Small intestine (tissue), 7 donors: ENCODE results near the gene PRM2. TPM values are rescaled to one million over a fixed set of nuclear protein-coding genes. Genes with fewer than 3 reads are reported as not detected.

Experiments
- DNase-seq, 2 donors: peaks; one replicate each; pipeline versions ENCODE4 v3.0.0 to v3.0.0-alpha.2; 2013
- FAIRE-seq: peaks from 2 replicates; lab custom pipeline; 2012; peaks lifted over from hg19 to GRCh38; lab: Jason Lieb, UNC
- H3K27ac ChIP-seq, 3 donors: one replicate each; pipeline ENCODE4 v1.5.1; 2013; ENCODE audit warnings: low read length in 2 of 3, mild to moderate bottlenecking in 2 of 3, control low read depth in 1 of 3, inconsistent platforms in 1 of 3, low read depth in 1 of 3, moderate library complexity in 1 of 3
- H3K27me3 ChIP-seq, 3 donors: one replicate each; pipeline ENCODE4 v1.6.1; 2013; ENCODE audit warnings: low read length in 3 of 3, inconsistent platforms in 1 of 3; ENCODE audit not compliant: control insufficient read depth in 3 of 3, insufficient read depth in 3 of 3
- H3K36me3 ChIP-seq, 3 donors: one replicate each; pipeline ENCODE4 v1.6.1; 2013; ENCODE audit warnings: low read length in 3 of 3, inconsistent platforms in 1 of 3, low read depth in 1 of 3, mild to moderate bottlenecking in 1 of 3, moderate library complexity in 1 of 3; ENCODE audit not compliant: control insufficient read depth in 3 of 3, insufficient read depth in 2 of 3
- H3K4me1 ChIP-seq, 3 donors: one replicate each; pipeline ENCODE4 v1.6.1; 2013; ENCODE audit warnings: low read length in 2 of 3, inconsistent platforms in 1 of 3, low read depth in 1 of 3, mild to moderate bottlenecking in 1 of 3, moderate library complexity in 1 of 3; ENCODE audit not compliant: control insufficient read depth in 3 of 3, insufficient read depth in 2 of 3
- H3K4me3 ChIP-seq, 3 donors: one replicate each; pipeline ENCODE4 v1.5.1; 2013; ENCODE audit warnings: low read length in 3 of 3, control low read depth in 1 of 3, inconsistent platforms in 1 of 3, low read depth in 1 of 3, mild to moderate bottlenecking in 1 of 3, moderate library complexity in 1 of 3
- H3K9me3 ChIP-seq, 2 donors: one replicate each; pipeline ENCODE4 v1.6.1; 2013; ENCODE audit warnings: low read depth in 1 of 2, low read length in 1 of 2; ENCODE audit not compliant: control insufficient read depth in 2 of 2, insufficient read depth in 1 of 2
- WGBS, 3 donors: extraction: QIAGEN DNeasy Blood & Tissue Kit; methylation state at CpG; one replicate each; pipeline ENCODE4 v1.1.7; 2013; 5-methylcytosine and 5-hydroxymethylcytosine counted together
- polyA plus RNA-seq, 4 donors: library from polyadenylated mRNA; stranded (reverse) in 3 of 4; unstranded in 1 of 4; fragments of 200-250 nt in 3 of 4; fragments of 120-200 nt in 1 of 4; gene quantifications; one replicate each; pipeline versions ENCODE4 v1.2.1 to v1.2.3, GENCODE V29; 2013
- donor health status: healthy with polysubstance abuse.
- donor health status: control.
- donor health status: control.
- donor health status: Bipolar disorder and iron deficiency.
- donor health status: healthy.

The PRM2 gene
- polyA plus RNA-seq, 4 donors: not detected

- H3K27ac ChIP-seq: peak within 1 kb of the TSS; percentile 96 to 98 (median 97)
- peaks cover 0 to 9% (median 2%) of the 10 kb centered on the region in 3 donors for H3K36me3 ChIP-seq
- H3K4me3 ChIP-seq: peak within 1 kb of the TSS; percentile 81 to 93 (median 91)
- FAIRE-seq (no peak), DNase-seq (peak; percentile 83 to 93)
- WGBS, 3 donors: 0 to 1% (median 1%) methylated on average over 57 to 100 of the region's 100 CpGs
- H3K4me1 ChIP-seq: peaks cover 0 to 10% (median 2%) of the 10 kb centered on the region in 3 donors
- H3K27me3 ChIP-seq: peaks cover 0 to 11% (median 0%) of the 10 kb centered on the region in 3 donors
- no peaks in the 10 kb centered on the region for H3K9me3 ChIP-seq
Measured at GRCh38 chr16:11255737-11256660, 20.3 kb downstream of the PRM2 start, which contains the start of gene SOCS1. SOCS1 (minus strand) TSS chr16:11256204; CDS start chr16:11255478, 726 bp downstream.

- peaks cover 0 to 10% (median 2%) of the 10 kb centered on the region in 3 donors for H3K4me1 ChIP-seq
- no peaks in the 10 kb centered on the region for H3K9me3 ChIP-seq
- DNase-seq (peak; percentile 47 to 83), FAIRE-seq (no peak)
- H3K36me3 ChIP-seq: peaks cover 0 to 9% (median 2%) of the 10 kb centered on the region in 3 donors
- peak overlapping the region; percentile 49 to 93 (median 91) for H3K4me3 ChIP-seq
- peak overlapping the region; percentile 28 to 90 (median 80) for H3K27ac ChIP-seq
- WGBS, 3 donors: 0 to 1% (median 1%) methylated on average over 62 to 105 of the region's 105 CpGs
- peaks cover 0 to 11% (median 0%) of the 10 kb centered on the region in 3 donors for H3K27me3 ChIP-seq
Measured at GRCh38 chr16:11254913-11255736, 21.2 kb downstream of the PRM2 start.

- 36 to 61% (median 47%) methylated on average over 24 to 29 of the region's 29 CpGs for WGBS, 3 donors
- FAIRE-seq: no peak
- H3K27ac ChIP-seq: peak overlapping the region in 2 of 3 donors; percentile 80 to 90
- DNase-seq: no peak
- H3K4me3 ChIP-seq: peak overlapping the region; percentile 49 to 93 (median 91)
- H3K36me3 ChIP-seq: peaks cover 0 to 9% (median 2%) of the 10 kb centered on the region in 3 donors
- peaks cover 0 to 10% (median 2%) of the 10 kb centered on the region in 3 donors for H3K4me1 ChIP-seq
- H3K9me3 ChIP-seq: no peaks in the 10 kb centered on the region
- peaks cover 0 to 11% (median 0%) of the 10 kb centered on the region in 3 donors for H3K27me3 ChIP-seq
Measured at GRCh38 chr16:11253995-11254912, 22.0 kb downstream of the PRM2 start.

- peak overlapping the region in 2 of 3 donors; percentile 46 to 91 for H3K4me3 ChIP-seq
- FAIRE-seq: no peak
- 65 to 83% (median 68%) methylated on average over 5 of the region's 5 CpGs for WGBS, 3 donors
Measured at GRCh38 chr16:11253009-11253994, 23.0 kb downstream of the PRM2 start.

GRCh38 chr16:11252482-11252931, 23.8 kb downstream of the PRM2 start:
- Histone ChIP-seq H3K4me3 (peak overlapping the region in 1 of 3 donors; percentile 12), H3K4me1 (peaks cover 0 to 8% (median 2%) of the 10 kb centered on the region in 3 donors), H3K36me3 (peaks cover 0 to 9% (median 2%) of the 10 kb centered on the region in 3 donors), H3K27me3 (peaks cover 0 to 11% (median 0%) of the 10 kb centered on the region in 3 donors), H3K9me3 (no peaks in the 10 kb centered on the region), H3K27ac (peak overlapping the region in 2 of 3 donors; percentile 8 to 42)
- FAIRE-seq: no peak
- WGBS, 3 donors: 65 to 90% (median 83%) methylated on average over 8 of the region's 8 CpGs
- DNase-seq: no peak

More at GRCh38 chr16:11253009-11253994, 23.0 kb downstream of the PRM2 start:
- DNase-seq: no peak
- Histone ChIP-seq H3K27me3 (peaks cover 0 to 11% (median 0%) of the 10 kb centered on the region in 3 donors), H3K4me1 (peaks cover 0 to 10% (median 2%) of the 10 kb centered on the region in 3 donors), H3K9me3 (no peaks in the 10 kb centered on the region), H3K27ac (peak overlapping the region in 2 of 3 donors; percentile 24 to 65), H3K36me3 (peaks cover 0 to 9% (median 2%) of the 10 kb centered on the region in 3 donors)

- FAIRE-seq: no peak
- DNase-seq: peak in 1 of 2 donors; percentile 39
- H3K4me3 ChIP-seq: no peak overlapping the region
Measured at GRCh38 chr16:11251525-11252481, 24.5 kb downstream of the PRM2 start.

More at GRCh38 chr16:11251525-11252481, 24.5 kb downstream of the PRM2 start:
- H3K27me3 ChIP-seq: peaks cover 0 to 11% (median 0%) of the 10 kb centered on the region in 3 donors
- peaks cover 0 to 1% (median 0%) of the 10 kb centered on the region in 3 donors for H3K4me1 ChIP-seq
- H3K27ac ChIP-seq: peak overlapping the region in 1 of 3 donors; percentile 72
- H3K36me3 ChIP-seq: peaks cover 0 to 9% (median 2%) of the 10 kb centered on the region in 3 donors
- 72 to 77% (median 74%) methylated on average over 18 of the region's 18 CpGs for WGBS, 3 donors
- no peaks in the 10 kb centered on the region for H3K9me3 ChIP-seq
